ENCODE measurements around the gene FRAT2. TPM values are rescaled to one million over a fixed set of nuclear protein-coding genes. Genes with fewer than 3 reads are reported as not detected.

The FRAT2 gene
- total RNA-seq, 1 experiment from 2014 or later = 16.6 TPM

- no peaks in the 10 kb centered on the region for H3K9me3 ChIP-seq
- Mint-ChIP-seq H3K4me3 (ENCODE audit: unreplicated experiment) (no peak overlapping the region), H3K36me3 (ENCODE audit: insufficient read depth, unreplicated experiment) (peaks cover 17% of the 10 kb centered on the region), H3K9me3 (ENCODE audit: unreplicated experiment) (no peaks in the 10 kb centered on the region), H3K27ac (ENCODE audit: unreplicated experiment) (no peak overlapping the region), H3K27me3 (ENCODE audit: insufficient read depth, unreplicated experiment) (peaks cover 3% of the 10 kb centered on the region), H3K4me1 (ENCODE audit: low read depth, unreplicated experiment) (peaks cover 19% of the 10 kb centered on the region)
- no peaks in the 10 kb centered on the region for H3K36me3 ChIP-seq (ENCODE audit: control insufficient read depth, insufficient read depth, low read length)
- H3K4me1 ChIP-seq = peaks cover 15% of the 10 kb centered on the region
- H3K4me3 ChIP-seq (ENCODE audit: low read depth, low read length) = no peak overlapping the region
- no peak for DNase-seq
- no peaks in the 10 kb centered on the region for H3K27me3 ChIP-seq (replicated peaks; ENCODE audit: control insufficient read depth, insufficient read depth, low read length)
- ChIA-PET CTCF (no interaction called here), POLR2A (interaction anchor here (0.8 kb wide), 1 partner anchor 78 kb away, joined by 3 read pairs; the partner anchor contains the start of gene RRP12)
- intact Hi-C loops (cut with micrococcal nuclease; ENCODE audit: unreplicated experiment) = no loop called here
- TF ChIP-seq CTCF (IDR thresholded peaks at IDR 0.05; ENCODE audit: insufficient read depth in 1 of 2, low read depth in 1 of 2, low read length in 1 of 2, severe bottlenecking in 1 of 2, unreplicated experiment in 1 of 2) = no peak
- no TSS peak for BruUV-seq (replicated peaks)
These were observed 11.0 kb downstream of the FRAT2 start for GRCh38 chr10:97323501-97323900.

GRCh38 chr10:97321804-97322190 is 12.7 kb downstream of the FRAT2 start:
- H3K36me3 Mint-ChIP-seq (ENCODE audit: insufficient read depth, unreplicated experiment) = peaks cover 17% of the 10 kb centered on the region
- peaks cover 14% of the 10 kb centered on the region for H3K4me1 Mint-ChIP-seq (ENCODE audit: low read depth, unreplicated experiment)
- CTCF ChIA-PET = no interaction called here
- no TSS peak for BruUV-seq (replicated peaks)
- H3K4me3 Mint-ChIP-seq (ENCODE audit: unreplicated experiment) = no peak overlapping the region
- peaks cover 3% of the 10 kb centered on the region for H3K27me3 Mint-ChIP-seq (ENCODE audit: insufficient read depth, unreplicated experiment)
- POLR2A ChIA-PET = no interaction called here
- Histone ChIP-seq H3K4me1 (peaks cover 4% of the 10 kb centered on the region), H3K27me3 (replicated peaks; ENCODE audit: control insufficient read depth, insufficient read depth, low read length) (no peaks in the 10 kb centered on the region), H3K9me3 (no peaks in the 10 kb centered on the region), H3K36me3 (ENCODE audit: control insufficient read depth, insufficient read depth, low read length) (no peaks in the 10 kb centered on the region), H3K4me3 (ENCODE audit: low read depth, low read length) (no peak overlapping the region)
- no peak overlapping the region for H3K27ac Mint-ChIP-seq (ENCODE audit: unreplicated experiment)
- no peak for DNase-seq
- intact Hi-C loops (cut with micrococcal nuclease; ENCODE audit: unreplicated experiment) = no loop called here
- H3K9me3 Mint-ChIP-seq (ENCODE audit: unreplicated experiment) = no peaks in the 10 kb centered on the region
- no peak for TF ChIP-seq CTCF (IDR thresholded peaks at IDR 0.05; ENCODE audit: insufficient read depth in 1 of 2, low read depth in 1 of 2, low read length in 1 of 2, severe bottlenecking in 1 of 2, unreplicated experiment in 1 of 2)

- POLR2A ChIA-PET = no interaction called here
- no peak overlapping the region for H3K27ac Mint-ChIP-seq (ENCODE audit: unreplicated experiment)
- BruUV-seq (replicated peaks) = no TSS peak
- Histone ChIP-seq H3K9me3 (no peaks in the 10 kb centered on the region), H3K4me1 (peaks cover 4% of the 10 kb centered on the region), H3K4me3 (ENCODE audit: low read depth, low read length) (no peak overlapping the region), H3K36me3 (ENCODE audit: control insufficient read depth, insufficient read depth, low read length) (no peaks in the 10 kb centered on the region), H3K27me3 (replicated peaks; ENCODE audit: control insufficient read depth, insufficient read depth, low read length) (no peaks in the 10 kb centered on the region)
- H3K36me3 Mint-ChIP-seq (ENCODE audit: insufficient read depth, unreplicated experiment) = peaks cover 17% of the 10 kb centered on the region
- no peak for TF ChIP-seq CTCF (IDR thresholded peaks at IDR 0.05; ENCODE audit: insufficient read depth in 1 of 2, low read depth in 1 of 2, low read length in 1 of 2, severe bottlenecking in 1 of 2, unreplicated experiment in 1 of 2)
- H3K9me3 Mint-ChIP-seq (ENCODE audit: unreplicated experiment) = no peaks in the 10 kb centered on the region
- H3K4me1 Mint-ChIP-seq (ENCODE audit: low read depth, unreplicated experiment) = peaks cover 12% of the 10 kb centered on the region
- DNase-seq = no peak
- CTCF ChIA-PET = no interaction called here
- H3K27me3 Mint-ChIP-seq (ENCODE audit: insufficient read depth, unreplicated experiment) = peaks cover 3% of the 10 kb centered on the region
- intact Hi-C loops (cut with micrococcal nuclease; ENCODE audit: unreplicated experiment) = no loop called here
- H3K4me3 Mint-ChIP-seq (ENCODE audit: unreplicated experiment) = no peak overlapping the region
These were observed 13.3 kb downstream of the FRAT2 start for GRCh38 chr10:97321032-97321803.

All from Caco-2 (cell line).